D721Med (cell line): ENCODE data around the gene PIAS4.

ENCODE experiments used
- DNase-seq: peaks from one replicate; pipeline ENCODE4 v3.0.0; 2011; ENCODE audit warnings: low spot score; ENCODE audit not compliant: insufficient read length
- FAIRE-seq: peaks from 2 replicates; lab custom pipeline; 2011; peaks lifted over from hg19 to GRCh38; lab: Jason Lieb, UNC
- TF ChIP-seq, protein P1 (sequence below): IDR thresholded peaks from 2 replicates; pipeline ENCODE4 v1.5.1; 2012; ENCODE audit warnings: mild to moderate bottlenecking, control low read depth; ENCODE audit not compliant: insufficient read depth; ENCODE audit errors: missing control alignments

The PIAS4 gene

DNA sequence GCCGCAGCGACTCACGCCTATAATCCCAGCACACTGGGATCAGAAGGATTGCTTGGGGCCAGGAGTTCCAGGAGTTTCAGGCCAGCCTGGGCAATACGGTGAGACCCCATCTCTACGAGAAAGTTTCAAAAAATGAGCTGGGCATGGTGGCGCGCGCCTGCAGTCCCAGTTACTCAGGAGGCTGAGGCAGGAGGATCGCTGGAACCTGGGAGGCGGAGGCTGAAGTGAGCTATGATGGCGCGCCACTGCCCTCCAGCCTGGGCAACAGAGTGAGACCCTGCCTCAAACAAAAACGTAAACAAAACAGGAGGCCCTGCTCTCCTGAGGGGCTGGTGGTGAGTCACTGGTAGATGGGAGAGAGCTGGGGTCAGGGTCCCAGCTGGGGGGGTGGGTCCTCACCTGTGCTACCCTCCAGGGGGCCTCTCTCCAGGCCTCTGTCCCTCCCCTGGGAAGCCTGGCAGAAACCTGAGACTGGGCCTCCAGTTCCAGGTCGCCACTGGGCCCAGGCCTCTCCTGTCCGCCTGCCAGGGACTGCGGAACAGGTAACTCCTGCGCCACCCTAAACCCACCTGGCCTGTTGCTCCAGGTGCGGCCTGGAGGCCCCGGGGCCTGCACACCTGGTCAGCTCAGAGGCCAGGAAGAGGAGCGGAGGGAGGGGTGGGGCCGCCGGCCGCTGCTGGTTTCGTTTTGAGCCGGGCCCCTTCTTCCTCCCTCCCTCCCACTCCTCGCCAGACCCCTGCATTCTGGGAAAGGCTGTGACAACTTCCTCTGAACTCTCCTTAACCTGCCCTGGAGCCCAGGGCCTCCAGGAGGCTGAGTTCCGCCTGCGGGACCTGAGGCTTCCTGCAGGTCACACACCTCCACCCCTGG, 76.4 kb downstream of the PIAS4 start:
- FAIRE-seq (no peak), DNase-seq (no peak)
- TF ChIP-seq, protein P1, sequence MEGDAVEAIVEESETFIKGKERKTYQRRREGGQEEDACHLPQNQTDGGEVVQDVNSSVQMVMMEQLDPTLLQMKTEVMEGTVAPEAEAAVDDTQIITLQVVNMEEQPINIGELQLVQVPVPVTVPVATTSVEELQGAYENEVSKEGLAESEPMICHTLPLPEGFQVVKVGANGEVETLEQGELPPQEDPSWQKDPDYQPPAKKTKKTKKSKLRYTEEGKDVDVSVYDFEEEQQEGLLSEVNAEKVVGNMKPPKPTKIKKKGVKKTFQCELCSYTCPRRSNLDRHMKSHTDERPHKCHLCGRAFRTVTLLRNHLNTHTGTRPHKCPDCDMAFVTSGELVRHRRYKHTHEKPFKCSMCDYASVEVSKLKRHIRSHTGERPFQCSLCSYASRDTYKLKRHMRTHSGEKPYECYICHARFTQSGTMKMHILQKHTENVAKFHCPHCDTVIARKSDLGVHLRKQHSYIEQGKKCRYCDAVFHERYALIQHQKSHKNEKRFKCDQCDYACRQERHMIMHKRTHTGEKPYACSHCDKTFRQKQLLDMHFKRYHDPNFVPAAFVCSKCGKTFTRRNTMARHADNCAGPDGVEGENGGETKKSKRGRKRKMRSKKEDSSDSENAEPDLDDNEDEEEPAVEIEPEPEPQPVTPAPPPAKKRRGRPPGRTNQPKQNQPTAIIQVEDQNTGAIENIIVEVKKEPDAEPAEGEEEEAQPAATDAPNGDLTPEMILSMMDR: no peak

DNA sequence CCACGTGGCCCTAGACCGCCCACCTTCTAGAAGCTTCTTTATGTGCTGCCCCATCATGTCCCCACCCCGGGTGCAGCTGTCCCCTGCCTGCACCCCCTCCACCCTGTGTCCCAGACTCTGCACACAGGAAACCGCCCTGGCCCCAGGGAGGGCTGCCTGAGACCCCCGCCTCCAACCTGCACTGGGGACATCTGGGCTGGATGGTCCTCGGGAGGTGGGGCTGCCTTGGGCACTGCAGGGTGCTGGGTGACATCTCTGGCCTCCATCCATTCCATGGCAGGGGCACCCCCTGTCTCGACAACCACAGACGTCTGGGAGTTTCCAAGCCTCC, 77.0 kb downstream of the PIAS4 start:
- no peak for DNase-seq
- TF ChIP-seq, protein P1: no peak
- no peak for FAIRE-seq

DNA sequence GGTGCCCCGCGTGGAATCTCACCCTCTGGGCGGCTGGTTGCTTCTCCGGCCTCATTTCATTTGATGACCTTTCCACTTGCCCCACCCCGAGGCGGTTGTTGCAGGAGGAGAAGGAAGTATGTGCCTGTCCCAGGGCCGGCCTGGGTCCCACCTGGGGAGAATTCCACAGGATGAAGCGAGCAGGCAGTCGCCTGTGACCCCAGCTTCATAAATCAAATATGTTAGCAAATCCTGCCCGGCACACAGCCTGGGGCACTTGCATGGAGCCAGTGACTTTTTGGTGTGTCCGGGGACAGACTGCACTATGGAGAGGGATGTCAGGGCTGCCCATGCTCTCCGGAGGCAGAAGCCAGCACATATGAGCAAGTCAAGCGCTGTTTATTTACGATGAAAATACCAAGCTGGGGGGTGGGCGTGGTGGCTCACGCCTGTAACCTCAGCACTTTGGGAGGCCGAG, 78.9 kb downstream of the PIAS4 start:
- no peak for FAIRE-seq
- TF ChIP-seq, protein P1: no peak
- no peak for DNase-seq

DNA sequence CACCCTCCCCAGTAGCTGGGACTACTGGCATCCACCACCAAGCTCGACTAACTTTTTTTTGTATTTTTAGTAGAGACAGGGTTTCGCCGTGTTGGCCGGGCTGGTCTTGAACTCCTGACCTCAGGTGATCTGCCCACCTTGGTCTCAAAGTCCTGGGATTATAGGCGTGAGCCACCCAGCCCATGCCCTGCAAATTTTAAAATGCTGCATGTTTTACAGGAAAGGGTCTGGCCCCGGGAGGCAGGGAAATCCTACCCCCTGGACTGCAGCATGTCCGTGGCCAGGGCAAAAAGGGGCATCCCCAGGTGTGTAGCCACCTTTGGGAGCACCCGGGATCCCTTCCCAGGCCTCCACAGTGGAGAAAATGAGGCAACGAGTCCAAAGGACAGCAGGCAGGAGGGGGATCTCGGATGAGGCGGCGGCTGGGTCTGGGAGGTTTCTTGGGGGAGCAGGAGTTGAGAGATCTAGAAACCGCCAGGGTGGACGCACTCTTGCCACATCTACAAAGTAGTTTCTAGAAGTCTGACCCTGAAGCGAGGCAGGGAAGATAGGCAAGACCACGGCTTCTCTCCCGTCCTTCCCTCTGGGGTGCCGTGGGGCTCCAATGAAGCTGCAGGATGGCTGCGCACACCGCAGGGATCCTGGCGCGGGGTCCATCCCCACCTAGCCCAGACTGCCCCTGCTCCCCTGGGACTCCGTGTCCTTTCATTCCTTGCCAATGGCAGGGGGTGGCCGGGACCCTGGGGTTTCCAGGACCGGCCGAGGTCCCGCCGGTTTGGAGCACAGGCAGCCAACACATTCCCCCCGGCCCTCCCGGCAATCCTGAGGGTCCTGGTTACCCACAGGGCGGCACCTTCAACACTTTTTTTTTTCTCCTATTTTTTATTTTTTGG, 80.5 kb downstream of the PIAS4 start:
- FAIRE-seq (no peak), DNase-seq (no peak)
- TF ChIP-seq, protein P1: no peak

DNA sequence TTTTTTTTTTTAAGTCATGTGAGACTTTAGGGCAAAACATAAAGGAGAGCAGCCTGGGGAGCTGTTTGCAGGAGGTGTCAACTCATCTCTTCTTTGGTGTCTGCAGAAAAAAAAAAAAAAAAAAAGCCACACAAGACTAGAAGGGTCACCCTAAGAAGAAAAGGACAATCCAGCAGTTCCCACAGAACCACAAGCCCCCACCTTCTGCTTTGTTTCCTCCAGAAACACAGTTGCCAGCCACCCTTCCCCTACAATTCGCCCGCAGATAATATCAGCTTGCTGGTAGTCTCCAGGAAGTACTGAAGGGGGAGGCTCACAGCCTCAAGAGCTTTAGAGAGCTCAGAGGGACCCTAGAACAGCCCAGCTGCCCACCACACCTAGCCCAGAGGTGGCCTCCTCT, 81.4 kb downstream of the PIAS4 start:
- TF ChIP-seq, protein P1: no peak
- DNase-seq (no peak), FAIRE-seq (no peak)
